A549 (cell line): ENCODE results near the gene R3HDM2.

Source experiments
- CTCF ChIP-seq: fragments of >200 bp; sonication (Bioruptor Twin); formaldehyde crosslinking; IDR thresholded peaks from 3 replicates; pipeline ENCODE4 v1.5.1; 2016
- EHF ChIP-seq: fragments of 250-450 bp; sonication (Bioruptor Pico); IDR thresholded peaks from 2 replicates; pipeline ENCODE4 v1.5.0; 2020; ENCODE audit warnings: mild to moderate bottlenecking
- ELK1 ChIP-seq: fragments of 150-350 bp; IDR thresholded peaks from 2 replicates; pipeline ENCODE4 v1.6.1; 2014; ENCODE audit warnings: low read depth, mild to moderate bottlenecking, low read length
- KDM1A ChIP-seq: fragments of 200-600 bp; sonication (generic); IDR thresholded peaks from 2 replicates; pipeline ENCODE4 v1.6.1; 2016; ENCODE audit warnings: low read depth, mild to moderate bottlenecking
- MAX ChIP-seq: IDR thresholded peaks from 2 replicates; pipeline ENCODE4 v1.6.1; 2012
- PHF8 ChIP-seq: fragments of 200-600 bp; sonication (generic); IDR thresholded peaks from 2 replicates; pipeline ENCODE4 v1.6.1; 2016; ENCODE audit warnings: low read depth, mild to moderate bottlenecking, antibody characterized with exemption, moderate library complexity, borderline replicate concordance
- POLR2A ChIP-seq: IDR thresholded peaks from 2 replicates; pipeline ENCODE4 v1.6.1; 2012; ENCODE audit warnings: mild to moderate bottlenecking, low read length
- RAD21 ChIP-seq, 2 experiments: fragments of >200 bp in 1 of 2; sonication (Bioruptor Twin) in 1 of 2; formaldehyde crosslinking in 1 of 2; IDR thresholded peaks in 1 of 2; conservative IDR thresholded peaks in 1 of 2; 2 replicates in 1 of 2; 3 replicates in 1 of 2; pipeline ENCODE4 v1.6.1; 2012 to 2018; ENCODE audit warnings: inconsistent platforms in 1 of 2
- REST ChIP-seq: fragments of 200-600 bp; sonication (generic); IDR thresholded peaks from 2 replicates; pipeline ENCODE4 v1.6.1; 2016; ENCODE audit warnings: antibody characterized with exemption, mild to moderate bottlenecking, moderate library complexity

GRCh38 chr12:57458665-57459054, 27.8 kb upstream of the R3HDM2 start:
- TF ChIP-seq POLR2A (no peak), EHF (CRISPR knock-in tag) (no peak), MAX (no peak), KDM1A (no peak), REST (no peak), CTCF (no peak), PHF8 (no peak), RAD21 (conservative IDR thresholded peaks at IDR 0.05 in 1 of 2, IDR thresholded peaks at IDR 0.05 in 1 of 2) (no peak), ELK1 (no peak)
